ENCODE data around the gene ITPRIP.

DNA sequence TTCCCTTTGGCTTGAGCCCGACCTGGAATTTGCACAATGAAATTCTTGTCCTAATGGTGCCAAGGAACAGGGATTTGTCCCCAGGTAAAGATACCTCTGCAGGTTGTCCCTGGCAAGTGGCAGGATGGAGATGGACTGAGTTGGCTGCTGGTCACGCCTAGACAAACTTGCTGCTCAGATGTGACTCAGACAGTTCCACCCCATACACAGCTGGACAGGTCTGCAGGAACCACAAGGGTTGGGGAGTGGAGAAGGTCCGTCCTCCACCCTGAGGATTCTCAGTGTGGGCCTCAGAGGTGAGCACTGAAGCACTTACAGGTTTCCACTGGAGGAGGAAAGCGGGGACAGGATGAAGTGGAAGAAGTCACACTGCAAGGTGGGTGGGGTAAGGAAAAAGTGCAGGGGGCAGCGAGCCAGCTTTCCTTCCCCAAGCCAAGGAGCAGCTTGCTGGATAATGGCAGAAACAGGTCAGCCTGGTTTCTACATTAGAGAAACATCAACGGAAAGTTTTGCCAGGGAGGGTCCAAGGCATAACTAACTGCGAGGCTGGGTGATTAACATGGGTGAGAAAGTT, 20.5 kb downstream of the ITPRIP start:
- TF ChIP-seq, protein P1, sequence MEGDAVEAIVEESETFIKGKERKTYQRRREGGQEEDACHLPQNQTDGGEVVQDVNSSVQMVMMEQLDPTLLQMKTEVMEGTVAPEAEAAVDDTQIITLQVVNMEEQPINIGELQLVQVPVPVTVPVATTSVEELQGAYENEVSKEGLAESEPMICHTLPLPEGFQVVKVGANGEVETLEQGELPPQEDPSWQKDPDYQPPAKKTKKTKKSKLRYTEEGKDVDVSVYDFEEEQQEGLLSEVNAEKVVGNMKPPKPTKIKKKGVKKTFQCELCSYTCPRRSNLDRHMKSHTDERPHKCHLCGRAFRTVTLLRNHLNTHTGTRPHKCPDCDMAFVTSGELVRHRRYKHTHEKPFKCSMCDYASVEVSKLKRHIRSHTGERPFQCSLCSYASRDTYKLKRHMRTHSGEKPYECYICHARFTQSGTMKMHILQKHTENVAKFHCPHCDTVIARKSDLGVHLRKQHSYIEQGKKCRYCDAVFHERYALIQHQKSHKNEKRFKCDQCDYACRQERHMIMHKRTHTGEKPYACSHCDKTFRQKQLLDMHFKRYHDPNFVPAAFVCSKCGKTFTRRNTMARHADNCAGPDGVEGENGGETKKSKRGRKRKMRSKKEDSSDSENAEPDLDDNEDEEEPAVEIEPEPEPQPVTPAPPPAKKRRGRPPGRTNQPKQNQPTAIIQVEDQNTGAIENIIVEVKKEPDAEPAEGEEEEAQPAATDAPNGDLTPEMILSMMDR (IDR thresholded peaks at IDR 0.05; ENCODE audit: low read length), result peak; percentile 25; the same call in 1 of the 2 replicates
- TF ChIP-seq EZH2 (IDR thresholded peaks at IDR 0.05; ENCODE audit: borderline replicate concordance, low read length), result no peak

Measured in OCI-LY1 (cell line).